H1 (cell line): ENCODE measurements around the gene NME3. TPM values are rescaled to one million over a fixed set of nuclear protein-coding genes. Genes with fewer than 3 reads are reported as not detected.

Experiments
- CTCF ChIA-PET: fragments of 300-600 bp; sonication (Branson Sonifier 250); formaldehyde crosslinking; loops from one replicate; lab custom pipeline; 2021; ENCODE audit not compliant: partially characterized antibody; lab: Charles Lee
- POLR2A ChIA-PET: fragments of 300-600 bp; sonication (Branson Sonifier 250); formaldehyde crosslinking; loops from one replicate; lab custom pipeline; 2021; ENCODE audit warnings: inconsistent platforms; ENCODE audit not compliant: partially characterized antibody; lab: Charles Lee
- DNase-seq, 2 experiments: peaks; one replicate each; pipeline versions ENCODE4 v3.0.0 to v3.0.0-alpha.2; 2010 to 2022; ENCODE audit warnings: low spot score in 2 of 2, low read depth in 1 of 2, mixed read lengths in 1 of 2
- FAIRE-seq: peaks from 2 replicates; lab custom pipeline; 2011; peaks lifted over from hg19 to GRCh38; lab: Jason Lieb, UNC
- H2AFZ ChIP-seq: 2 replicates; pipeline ENCODE4 v1.8.1; 2012; ENCODE audit warnings: low read length, inconsistent platforms
- H2AK5ac ChIP-seq: 2 replicates; pipeline ENCODE4 v1.6.1; 2013; ENCODE audit warnings: low read depth, low read length
- H2BK120ac ChIP-seq: replicated peaks from 2 replicates; pipeline ENCODE3; 2013; ENCODE audit warnings: low read depth, low read length, inconsistent platforms
- H2BK12ac ChIP-seq: 2 replicates; pipeline ENCODE4 v1.6.1; 2013; ENCODE audit warnings: low read depth, low read length
- H2BK15ac ChIP-seq: 2 replicates; pipeline ENCODE4 v1.6.1; 2013; ENCODE audit warnings: low read length
- H2BK20ac ChIP-seq: 2 replicates; pipeline ENCODE4 v1.6.1; 2013; ENCODE audit warnings: low read length
- H2BK5ac ChIP-seq: 2 replicates; pipeline ENCODE4 v1.6.1; 2013; ENCODE audit warnings: low read depth, low read length
- H3K14ac ChIP-seq: 2 replicates; pipeline ENCODE4 v1.6.1; 2013; ENCODE audit warnings: inconsistent platforms; ENCODE audit not compliant: insufficient read length
- H3K18ac ChIP-seq: 2 replicates; pipeline ENCODE4 v1.6.1; 2013; ENCODE audit warnings: low read length; ENCODE audit errors: extremely low read depth
- H3K23ac ChIP-seq: 2 replicates; pipeline ENCODE4 v1.6.1; 2013; ENCODE audit warnings: inconsistent platforms; ENCODE audit not compliant: insufficient read length
- H3K23me2 ChIP-seq: 2 replicates; pipeline ENCODE4 v1.6.1; 2013; ENCODE audit warnings: low read depth, low read length
- H3K27ac ChIP-seq: 2 replicates; pipeline ENCODE4 v1.6.1; 2011; ENCODE audit warnings: low read depth, low read length, inconsistent platforms
- H3K27me3 ChIP-seq, 4 experiments: replicated peaks in 1 of 4; 1 replicate in 1 of 4; 2 replicates in 3 of 4; pipeline versions ENCODE4 v1.6.1 to v1.8.1; 2011 to 2013; ENCODE audit warnings: low read length in 3 of 4, mild to moderate bottlenecking in 3 of 4, inconsistent platforms in 2 of 4, mixed read lengths in 2 of 4, moderate library complexity in 1 of 4; ENCODE audit not compliant: control insufficient read depth in 3 of 4, insufficient read depth in 3 of 4; ENCODE audit errors: extremely low read depth in 1 of 4
- H3K36me3 ChIP-seq, 4 experiments: 2 replicates each; pipeline versions ENCODE4 v1.6.1 to v1.8.1; 2011 to 2013; ENCODE audit warnings: mild to moderate bottlenecking in 4 of 4, low read length in 3 of 4, moderate library complexity in 2 of 4, control low read depth in 1 of 4, inconsistent platforms in 1 of 4; ENCODE audit not compliant: insufficient read depth in 4 of 4, control insufficient read depth in 2 of 4
- H3K4ac ChIP-seq: replicated peaks from 2 replicates; pipeline ENCODE3; 2013; ENCODE audit warnings: low read length, low read depth, mixed read lengths, inconsistent platforms; ENCODE audit not compliant: insufficient read length
- H3K4me1 ChIP-seq, 4 experiments: replicated peaks in 1 of 4; 1 replicate in 1 of 4; 2 replicates in 3 of 4; pipeline versions ENCODE4 v1.6.1 to v1.8.1; 2011 to 2013; ENCODE audit warnings: low read length in 3 of 4, inconsistent platforms in 2 of 4, mixed read lengths in 1 of 4; ENCODE audit not compliant: insufficient read depth in 4 of 4, control insufficient read depth in 3 of 4
- H3K4me2 ChIP-seq, 2 experiments: 2 replicates each; pipeline versions ENCODE4 v1.6.1 to v1.8.1; 2011 to 2013; ENCODE audit warnings: low read depth in 2 of 2, low read length in 2 of 2, control low read depth in 1 of 2, inconsistent platforms in 1 of 2, mild to moderate bottlenecking in 1 of 2; ENCODE audit not compliant: insufficient read depth in 1 of 2
- H3K4me3 ChIP-seq, 4 experiments: fragments of 200-600, 300-600 bp in 1 of 4; sonication (generic), shearing (Covaris generic), sonication (Bioruptor Twin) in 1 of 4; 2 replicates each; pipeline versions ENCODE4 v1.5.1 to v1.8.1; 2011 to 2016; ENCODE audit warnings: low read length in 4 of 4, low read depth in 3 of 4, control low read depth in 2 of 4, inconsistent platforms in 2 of 4, mild to moderate bottlenecking in 2 of 4, mixed read lengths in 1 of 4, moderate library complexity in 1 of 4; ENCODE audit not compliant: insufficient read depth in 2 of 4; ENCODE audit errors: extremely low read depth in 1 of 4
- H3K56ac ChIP-seq: replicated peaks from 2 replicates; pipeline ENCODE3; 2013; ENCODE audit warnings: low read depth, mild to moderate bottlenecking, mixed read lengths, low read length, inconsistent platforms; ENCODE audit not compliant: insufficient read length
- H3K79me1 ChIP-seq: 2 replicates; pipeline ENCODE4 v1.6.1; 2013; ENCODE audit warnings: low read depth, low read length, control low read depth
- H3K79me2 ChIP-seq, 2 experiments: 2 replicates each; pipeline versions ENCODE4 v1.6.1 to v1.8.1; 2012 to 2013; ENCODE audit warnings: low read length in 2 of 2, mild to moderate bottlenecking in 2 of 2, inconsistent platforms in 1 of 2; ENCODE audit not compliant: insufficient read depth in 2 of 2, control insufficient read depth in 1 of 2
- H3K9ac ChIP-seq, 4 experiments: replicated peaks in 1 of 4; 1 replicate in 1 of 4; 2 replicates in 3 of 4; pipeline versions ENCODE4 v1.6.1 to v1.8.1; 2011 to 2013; ENCODE audit warnings: low read depth in 3 of 4, low read length in 3 of 4, control low read depth in 2 of 4, mild to moderate bottlenecking in 2 of 4, moderate library complexity in 2 of 4, inconsistent platforms in 1 of 4; ENCODE audit errors: extremely low read depth in 1 of 4
- H3K9me3 ChIP-seq, 2 experiments: 2 replicates each; pipeline versions ENCODE4 v1.6.1 to v1.8.1; 2012 to 2013; ENCODE audit warnings: mild to moderate bottlenecking in 2 of 2, moderate library complexity in 2 of 2, control low read depth in 1 of 2, inconsistent platforms in 1 of 2, low read depth in 1 of 2, low read length in 1 of 2, mixed read lengths in 1 of 2; ENCODE audit not compliant: insufficient read depth in 2 of 2
- H4K20me1 ChIP-seq, 2 experiments: replicated peaks in 1 of 2; 2 replicates each; pipeline versions ENCODE3 to v1.8.1; 2011 to 2013; ENCODE audit warnings: inconsistent platforms in 2 of 2, low read length in 2 of 2, mild to moderate bottlenecking in 1 of 2; ENCODE audit not compliant: insufficient read depth in 2 of 2, control insufficient read depth in 1 of 2
- H4K5ac ChIP-seq: 2 replicates; pipeline ENCODE4 v1.6.1; 2013; ENCODE audit warnings: low read length, low read depth, mixed read lengths, inconsistent platforms; ENCODE audit not compliant: insufficient read length
- H4K8ac ChIP-seq: 2 replicates; pipeline ENCODE4 v1.8.0; 2013; ENCODE audit warnings: mild to moderate bottlenecking, moderate library complexity, low read length, inconsistent platforms; ENCODE audit not compliant: insufficient read depth; ENCODE audit errors: extremely low read depth
- H4K91ac ChIP-seq: replicated peaks from 2 replicates; pipeline ENCODE3; 2013; ENCODE audit warnings: low read length, mixed read lengths, inconsistent platforms; ENCODE audit not compliant: insufficient read length
- BRCA1 ChIP-seq: IDR thresholded peaks from 2 replicates; pipeline ENCODE4 v1.6.1; 2012; ENCODE audit warnings: low read depth, low read length, improper control_type of control experiment
- CEBPB ChIP-seq: IDR thresholded peaks from 2 replicates; pipeline ENCODE4 v1.6.1; 2012; ENCODE audit warnings: low read depth, low read length
- KDM1A ChIP-seq: fragments of 200-600, 300-600 bp; sonication (generic); IDR thresholded peaks from 2 replicates; pipeline ENCODE4 v1.7.1; 2016; ENCODE audit warnings: mild to moderate bottlenecking, low read length, borderline replicate concordance
- RAD21 ChIP-seq, 2 experiments: IDR thresholded peaks in 1 of 2; conservative IDR thresholded peaks in 1 of 2; 2 replicates each; pipeline ENCODE4 v1.6.1; 2011; ENCODE audit warnings: low read depth in 2 of 2, low read length in 2 of 2, improper control_type of control experiment in 1 of 2, inconsistent platforms in 1 of 2, mild to moderate bottlenecking in 1 of 2, moderate library complexity in 1 of 2
- SIN3A ChIP-seq, 2 experiments: IDR thresholded peaks in 1 of 2; conservative IDR thresholded peaks in 1 of 2; 2 replicates each; pipeline ENCODE4 v1.6.1; 2011 to 2012; ENCODE audit warnings: low read length in 2 of 2, improper control_type of control experiment in 1 of 2, low read depth in 1 of 2, mild to moderate bottlenecking in 1 of 2
- USF2 ChIP-seq: IDR thresholded peaks from 2 replicates; pipeline ENCODE4 v1.6.1; 2011; ENCODE audit warnings: low read length, improper control_type of control experiment
- WGBS, 2 experiments: shearing (Covaris generic) in 1 of 2; methylation state at CpG; one replicate each; pipeline versions ENCODE4 v1.1.6 to v1.1.7; 2013 to 2015; ENCODE audit warnings: low lambda C conversion rate in 2 of 2, mixed read lengths in 2 of 2, inconsistent platforms in 1 of 2, low coverage in 1 of 2, missing lambda C conversion rate in 1 of 2; ENCODE audit not compliant: insufficient replicate concordance in 2 of 2, insufficient coverage in 1 of 2, insufficient read length in 1 of 2; ENCODE audit errors: extremely low coverage in 1 of 2, missing lambda C conversion rate in 1 of 2; 5-methylcytosine and 5-hydroxymethylcytosine counted together
- polyA plus RNA-seq, 7 experiments: library from polyadenylated mRNA; depleted of rRNA in 3 of 7; stranded (reverse) in 5 of 7; unstranded in 2 of 7; fragments of >200 nt in 5 of 7; fragments of 200-250 nt in 2 of 7; gene quantifications; 1 replicate in 5 of 7; 2 replicates in 1 of 7; 4 replicates in 1 of 7; pipeline versions ENCODE4 v1.2.1 to v1.2.3, GENCODE V29; 2011 to 2013; ENCODE audit warnings: missing spikeins in 2 of 7, mixed read lengths in 2 of 7
- total RNA-seq: library from RNA; stranded (reverse); fragmentation: NEBNext Ultra II Directional; extraction: Animal tissue kit (Norgen Biotek cat#: 25700); gene quantifications from 2 replicates; pipeline ENCODE4 v1.2.1, GENCODE V29; 2021

The NME3 gene
- total and polyA plus RNA-seq, 2 of the 8 experiments (the other 6 are each of a cell fraction or from before 2014, with no cell fraction given), result 72.5 to 163 TPM

- H3K4me1 ChIP-seq, result no peaks in the 10 kb centered on the region; a peak in 2 of 7 replicates
- no peak overlapping the region for H2BK15ac ChIP-seq
- no peaks in the 10 kb centered on the region for H3K79me1 ChIP-seq
- H4K5ac ChIP-seq, result no peak overlapping the region
- no peak overlapping the region for H2BK12ac ChIP-seq
- H4K20me1 ChIP-seq, result no peaks in the 10 kb centered on the region
- no peak overlapping the region for H2AK5ac ChIP-seq
- no peak overlapping the region for H2BK5ac ChIP-seq
- 89% methylated on average over 10 of the region's 10 CpGs; no CpG with 5 or more reads in 1 of the 2 experiments for WGBS, 2 experiments
- H4K8ac ChIP-seq, result no peak overlapping the region
- H3K14ac ChIP-seq, result no peak overlapping the region
- no peak overlapping the region for H3K56ac ChIP-seq
- no peaks in the 10 kb centered on the region for H3K23me2 ChIP-seq
- no peak overlapping the region for H3K18ac ChIP-seq
- H2BK120ac ChIP-seq, result no peak overlapping the region
- H3K36me3 ChIP-seq, result no peaks in the 10 kb centered on the region; a peak in 1 of 8 replicates
- no peak overlapping the region for H3K23ac ChIP-seq
- no peak overlapping the region for H2BK20ac ChIP-seq
- no peak overlapping the region for H3K4me3 ChIP-seq
- POLR2A ChIA-PET, result no interaction called here
- H3K4me2 ChIP-seq, result no peak overlapping the region
- H3K79me2 ChIP-seq, result no peaks in the 10 kb centered on the region
- no peaks in the 10 kb centered on the region for H3K27me3 ChIP-seq
- no peak overlapping the region for H3K4ac ChIP-seq
- CTCF ChIA-PET, result interaction anchor here (0.7 kb wide), 2 partner anchors 106 to 261 kb away, joined by 3 read pairs; no protein-coding TSS in a partner anchor
- H3K9ac ChIP-seq, result no peak overlapping the region
- DNase-seq (no peak), FAIRE-seq (no peak)
- H4K91ac ChIP-seq, result no peak overlapping the region
- TF ChIP-seq RAD21 (IDR thresholded peaks at IDR 0.05 in 1 of 2, conservative IDR thresholded peaks at IDR 0.05 in 1 of 2; ENCODE audit: low read depth in 2 of 2, low read length in 2 of 2), result no peak
- no peak for TF ChIP-seq CEBPB
- no peak for TF ChIP-seq BRCA1
- TF ChIP-seq KDM1A, result no peak
- no peak for TF ChIP-seq USF2
- TF ChIP-seq SIN3A (conservative IDR thresholded peaks at IDR 0.05 in 1 of 2, IDR thresholded peaks at IDR 0.05 in 1 of 2; ENCODE audit: low read depth in 1 of 2, low read length in 2 of 2), result no peak
- H3K9me3 ChIP-seq, result peaks cover 3 to 6% of the 10 kb centered on the region in 2 experiments; a peak in 1 of 4 replicates
- no peak overlapping the region for H3K27ac ChIP-seq
- no peak overlapping the region for H2AFZ ChIP-seq
Measured at GRCh38 chr16:1807626-1808025, 36.3 kb upstream of the NME3 start.
